HEK293 (cell line): Measurements from ENCODE around the gene LCE6A.

ENCODE experiments used
- CTCF ChIA-PET: fragments of 350-600 bp; formaldehyde crosslinking; extraction: SDS; loops from one replicate; lab custom pipeline; 2021; ENCODE audit warnings: antibody characterized with exemption; lab: Yijun Ruan, JAX
- POLR2A ChIA-PET: fragments of 300-600 bp; formaldehyde crosslinking; extraction: SDS; loops from one replicate; lab custom pipeline; 2020; ENCODE audit warnings: antibody characterized with exemption, inconsistent platforms; lab: Yijun Ruan, JAX
- H3K27ac ChIP-seq: fragments of 200-500 bp; sonication (Bioruptor generic); 2 replicates; pipeline ENCODE4 v1.5.1; 2014; ENCODE audit warnings: low read depth, low read length, control low read depth, inconsistent platforms; ENCODE audit errors: extremely low read depth
- H3K36me3 ChIP-seq, 2 experiments: fragments of 200-500 bp in 1 of 2; sonication (Bioruptor generic) in 1 of 2; 1 replicate in 1 of 2; 2 replicates in 1 of 2; pipeline ENCODE4 v1.5.1; 2014 to 2017; ENCODE audit warnings: inconsistent platforms in 2 of 2, low read length in 2 of 2; ENCODE audit not compliant: control insufficient read depth in 2 of 2, insufficient read depth in 1 of 2
- H3K4me1 ChIP-seq: fragments of 200-500 bp; sonication (Bioruptor generic); 2 replicates; pipeline ENCODE4 v1.5.1; 2014; ENCODE audit warnings: mild to moderate bottlenecking, low read length, inconsistent platforms; ENCODE audit not compliant: control insufficient read depth, insufficient read depth
- H3K4me3 ChIP-seq: 2 replicates; pipeline ENCODE4 v1.5.1; 2011; ENCODE audit warnings: low read depth, mild to moderate bottlenecking, control low read depth, low read length, moderate library complexity
- H3K9me3 ChIP-seq: fragments of 200-500 bp; sonication (Bioruptor generic); 2 replicates; pipeline ENCODE4 v1.5.1; 2014; ENCODE audit warnings: low read depth, low read length, inconsistent platforms; ENCODE audit not compliant: control insufficient read depth, insufficient read depth
- ATF2 ChIP-seq: fragments of 450-650 bp; formaldehyde crosslinking; IDR thresholded peaks from 2 replicates; pipeline ENCODE4 v1.5.1; 2016; ENCODE audit warnings: missing biosample characterization, missing genetic modification characterization, low read depth
- GLI4 ChIP-seq: fragments of 450-650 bp; formaldehyde crosslinking; IDR thresholded peaks from 2 replicates; pipeline ENCODE4 v1.5.1; 2016; ENCODE audit warnings: missing biosample characterization, missing genetic modification characterization
- REST ChIP-seq: fragments of 450-650 bp; formaldehyde crosslinking; IDR thresholded peaks from 2 replicates; pipeline ENCODE4 v1.5.1; 2016; ENCODE audit warnings: missing biosample characterization, missing genetic modification characterization
- SP2 ChIP-seq: fragments of 450-650 bp; formaldehyde crosslinking; IDR thresholded peaks from 2 replicates; pipeline ENCODE4 v1.5.1; 2016; ENCODE audit warnings: missing biosample characterization, missing genetic modification characterization
- TCF7L2 ChIP-seq: IDR thresholded peaks from 2 replicates; pipeline ENCODE4 v1.6.1; 2011; ENCODE audit warnings: low read depth, mild to moderate bottlenecking, inconsistent platforms, low read length, moderate library complexity, borderline replicate concordance
- ZBTB1 ChIP-seq: fragments of 450-650 bp; formaldehyde crosslinking; IDR thresholded peaks from 2 replicates; pipeline ENCODE4 v1.5.1; 2016; ENCODE audit warnings: missing biosample characterization, missing genetic modification characterization
- ZNF114 ChIP-seq: fragments of 450-650 bp; formaldehyde crosslinking; IDR thresholded peaks from 2 replicates; pipeline ENCODE4 v1.5.0; 2017; ENCODE audit warnings: missing biosample characterization, missing genetic modification characterization
- ZNF354C ChIP-seq: fragments of 450-650 bp; formaldehyde crosslinking; IDR thresholded peaks from 2 replicates; pipeline ENCODE4 v1.5.1; 2016; ENCODE audit warnings: missing biosample characterization, missing genetic modification characterization, low read depth, borderline replicate concordance
- ZNF501 ChIP-seq: fragments of 450-650 bp; formaldehyde crosslinking; IDR thresholded peaks from 2 replicates; pipeline ENCODE4 v1.5.1; 2016; ENCODE audit warnings: missing biosample characterization, missing genetic modification characterization
- ZNF549 ChIP-seq: fragments of 450-650 bp; IDR thresholded peaks from 2 replicates; pipeline ENCODE4 v1.5.1; 2018; ENCODE audit warnings: missing biosample characterization, missing genetic modification characterization, mild to moderate bottlenecking, inconsistent platforms, moderate library complexity
- ZNF623 ChIP-seq: fragments of 450-650 bp; formaldehyde crosslinking; IDR thresholded peaks from 2 replicates; pipeline ENCODE4 v1.5.1; 2016; ENCODE audit warnings: missing biosample characterization, missing genetic modification characterization
- ZNF626 ChIP-seq: fragments of 450-650 bp; sonication (Bioruptor Pico); formaldehyde crosslinking; IDR thresholded peaks from 2 replicates; pipeline ENCODE4 v1.5.1; 2018; ENCODE audit warnings: missing biosample characterization, missing genetic modification characterization, inconsistent platforms
- ZNF658 ChIP-seq: fragments of 450-650 bp; formaldehyde crosslinking; IDR thresholded peaks from 2 replicates; pipeline ENCODE4; 2016; ENCODE audit warnings: missing biosample characterization, missing genetic modification characterization
- TF ChIP-seq, protein P1 (sequence below): IDR thresholded peaks from 2 replicates; pipeline ENCODE4 v1.6.1; 2011; ENCODE audit warnings: mild to moderate bottlenecking, low read depth, low read length, borderline replicate concordance
- TF ChIP-seq, protein P2 (sequence below): fragments of 450-650 bp; IDR thresholded peaks from 2 replicates; pipeline ENCODE4 v1.5.1; 2018; ENCODE audit warnings: missing biosample characterization, missing genetic modification characterization

Gene LCE6A

DNA sequence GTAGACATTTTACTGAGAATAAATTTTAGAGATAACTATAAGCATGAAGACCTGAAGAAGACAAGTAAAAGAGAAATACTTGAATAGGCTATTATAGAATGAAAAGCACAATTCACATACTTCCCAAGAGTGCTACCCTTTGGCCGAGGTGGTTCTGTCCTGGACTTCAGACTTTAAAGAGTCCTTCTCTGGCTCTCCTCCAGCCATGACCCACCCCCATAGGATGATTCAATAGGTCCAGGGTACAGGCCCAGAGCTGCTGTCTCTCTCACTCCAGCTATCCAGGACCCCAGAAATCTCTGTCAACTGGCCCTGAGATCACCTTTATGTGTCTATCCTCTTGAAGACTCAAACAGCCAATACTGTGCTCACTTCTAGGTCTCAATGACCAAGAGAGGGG is 34.2 kb downstream of the LCE6A start:
- TF ChIP-seq, protein P1, sequence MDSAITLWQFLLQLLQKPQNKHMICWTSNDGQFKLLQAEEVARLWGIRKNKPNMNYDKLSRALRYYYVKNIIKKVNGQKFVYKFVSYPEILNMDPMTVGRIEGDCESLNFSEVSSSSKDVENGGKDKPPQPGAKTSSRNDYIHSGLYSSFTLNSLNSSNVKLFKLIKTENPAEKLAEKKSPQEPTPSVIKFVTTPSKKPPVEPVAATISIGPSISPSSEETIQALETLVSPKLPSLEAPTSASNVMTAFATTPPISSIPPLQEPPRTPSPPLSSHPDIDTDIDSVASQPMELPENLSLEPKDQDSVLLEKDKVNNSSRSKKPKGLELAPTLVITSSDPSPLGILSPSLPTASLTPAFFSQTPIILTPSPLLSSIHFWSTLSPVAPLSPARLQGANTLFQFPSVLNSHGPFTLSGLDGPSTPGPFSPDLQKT: no peak
- TF ChIP-seq ZNF354C (tag by site-specific recombination) (no peak), ZNF626 (no peak), ZBTB1 (tag by site-specific recombination) (no peak), REST (tag by site-specific recombination) (no peak)
- H3K36me3 ChIP-seq: no peaks in the 10 kb centered on the region
- POLR2A ChIA-PET: no interaction called here
- H3K4me1 ChIP-seq: no peaks in the 10 kb centered on the region
- H3K27ac ChIP-seq: no peak overlapping the region
- no peaks in the 10 kb centered on the region for H3K9me3 ChIP-seq
- H3K4me3 ChIP-seq: no peak overlapping the region
- CTCF ChIA-PET: interaction anchor here (0.6 to 1.4 kb wide), 2 partner anchors 114 to 316 kb away, joined by 3 to 7 read pairs; no protein-coding TSS in a partner anchor

- Histone ChIP-seq H3K9me3 (no peaks in the 10 kb centered on the region), H3K27ac (no peak within 1 kb of the TSS), H3K4me3 (no peak within 1 kb of the TSS), H3K4me1 (no peaks in the 10 kb centered on the region)
- POLR2A ChIA-PET: no interaction called here
- no peak for TF ChIP-seq GLI4 (tag by site-specific recombination)
- no peak for TF ChIP-seq ZNF623
- TF ChIP-seq ATF2 (tag by site-specific recombination): no peak
- TF ChIP-seq SP2 (tag by site-specific recombination): no peak
- no peak for TF ChIP-seq ZNF501 (tag by site-specific recombination)
- no peak for TF ChIP-seq ZNF114 (tag by site-specific recombination)
- TF ChIP-seq TCF7L2: no peak
- TF ChIP-seq, protein P2, sequence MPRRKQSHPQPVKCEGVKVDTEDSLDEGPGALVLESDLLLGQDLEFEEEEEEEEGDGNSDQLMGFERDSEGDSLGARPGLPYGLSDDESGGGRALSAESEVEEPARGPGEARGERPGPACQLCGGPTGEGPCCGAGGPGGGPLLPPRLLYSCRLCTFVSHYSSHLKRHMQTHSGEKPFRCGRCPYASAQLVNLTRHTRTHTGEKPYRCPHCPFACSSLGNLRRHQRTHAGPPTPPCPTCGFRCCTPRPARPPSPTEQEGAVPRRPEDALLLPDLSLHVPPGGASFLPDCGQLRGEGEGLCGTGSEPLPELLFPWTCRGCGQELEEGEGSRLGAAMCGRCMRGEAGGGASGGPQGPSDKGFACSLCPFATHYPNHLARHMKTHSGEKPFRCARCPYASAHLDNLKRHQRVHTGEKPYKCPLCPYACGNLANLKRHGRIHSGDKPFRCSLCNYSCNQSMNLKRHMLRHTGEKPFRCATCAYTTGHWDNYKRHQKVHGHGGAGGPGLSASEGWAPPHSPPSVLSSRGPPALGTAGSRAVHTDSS (tag by site-specific recombination): no peak
- no peak for TF ChIP-seq ZNF658 (tag by site-specific recombination)
- no peak for TF ChIP-seq ZNF549 (tag by site-specific recombination)
- TF ChIP-seq, all 188 proteins: peak for 0
- CTCF ChIA-PET: interaction anchor here (0.6 to 2.4 kb wide), 20 partner anchors 8 to 855 kb away, joined by 3 to 29 read pairs (median 4); no protein-coding TSS in a partner anchor
- no peaks in the 10 kb centered on the region for H3K36me3 ChIP-seq
Measured at GRCh38 chr1:152878042-152878441, 35.4 kb downstream of the LCE6A start, which contains the start of gene SMCP. TSS of gene SMCP (plus strand) at chr1:152878322. CDS start at chr1:152884423, 6,101 bp downstream.
